ENCODE measurements around the gene FLT1.

Gene FLT1

GRCh38 chr13:28413999-28414398 lies 80.9 kb downstream of the FLT1 start:
- Histone ChIP-seq H3K36me3 (ENCODE audit: control insufficient read depth, insufficient read depth, low read length) (no peaks in the 10 kb centered on the region), H3K9me3 (ENCODE audit: control insufficient read depth, low read length) (no peaks in the 10 kb centered on the region), H3K4me1 (ENCODE audit: control insufficient read depth, insufficient read depth, low read length) (no peaks in the 10 kb centered on the region), H3K4me3 (ENCODE audit: insufficient read depth, low read depth, low read length) (no peak overlapping the region), H3K27ac (ENCODE audit: insufficient read depth, low read depth, low read length, poor library complexity, severe bottlenecking) (no peak overlapping the region), H3K27me3 (ENCODE audit: control insufficient read depth, insufficient read depth, low read length, poor library complexity, severe bottlenecking) (no peaks in the 10 kb centered on the region)
- 96 to 97% methylated on average over 4 of the region's 4 CpGs for WGBS, 2 experiments

GRCh38 chr13:28412981-28413380 lies 81.9 kb downstream of the FLT1 start:
- Histone ChIP-seq H3K27ac (ENCODE audit: insufficient read depth, low read depth, low read length, poor library complexity, severe bottlenecking) (no peak overlapping the region), H3K4me3 (ENCODE audit: insufficient read depth, low read depth, low read length) (no peak overlapping the region), H3K4me1 (ENCODE audit: control insufficient read depth, insufficient read depth, low read length) (no peaks in the 10 kb centered on the region), H3K27me3 (ENCODE audit: control insufficient read depth, insufficient read depth, low read length, poor library complexity, severe bottlenecking) (no peaks in the 10 kb centered on the region), H3K9me3 (ENCODE audit: control insufficient read depth, low read length) (no peaks in the 10 kb centered on the region), H3K36me3 (ENCODE audit: control insufficient read depth, insufficient read depth, low read length) (no peaks in the 10 kb centered on the region)
- 90 to 91% methylated on average over 8 of the region's 8 CpGs for WGBS, 2 experiments

GRCh38 chr13:28411831-28412353 lies 83.0 kb downstream of the FLT1 start:
- no peaks in the 10 kb centered on the region for H3K9me3 ChIP-seq (ENCODE audit: control insufficient read depth, low read length)
- no peaks in the 10 kb centered on the region for H3K27me3 ChIP-seq (ENCODE audit: control insufficient read depth, insufficient read depth, low read length, poor library complexity, severe bottlenecking)
- H3K4me1 ChIP-seq (ENCODE audit: control insufficient read depth, insufficient read depth, low read length) = no peaks in the 10 kb centered on the region
- 92 to 94% methylated on average over 5 of the region's 5 CpGs for WGBS, 2 experiments
- H3K36me3 ChIP-seq (ENCODE audit: control insufficient read depth, insufficient read depth, low read length) = no peaks in the 10 kb centered on the region
- no peak overlapping the region for H3K4me3 ChIP-seq (ENCODE audit: insufficient read depth, low read depth, low read length)
- no peak overlapping the region for H3K27ac ChIP-seq (ENCODE audit: insufficient read depth, low read depth, low read length, poor library complexity, severe bottlenecking)

- 80 to 90% methylated on average over 2 of the region's 2 CpGs for WGBS, 2 experiments
- H3K4me3 ChIP-seq (ENCODE audit: insufficient read depth, low read depth, low read length) = no peak overlapping the region
- no peaks in the 10 kb centered on the region for H3K36me3 ChIP-seq (ENCODE audit: control insufficient read depth, insufficient read depth, low read length)
- H3K4me1 ChIP-seq (ENCODE audit: control insufficient read depth, insufficient read depth, low read length) = no peaks in the 10 kb centered on the region
- H3K9me3 ChIP-seq (ENCODE audit: control insufficient read depth, low read length) = no peaks in the 10 kb centered on the region
- no peaks in the 10 kb centered on the region for H3K27me3 ChIP-seq (ENCODE audit: control insufficient read depth, insufficient read depth, low read length, poor library complexity, severe bottlenecking)
- no peak overlapping the region for H3K27ac ChIP-seq (ENCODE audit: insufficient read depth, low read depth, low read length, poor library complexity, severe bottlenecking)
Measured at GRCh38 chr13:28410096-28410495, 84.8 kb downstream of the FLT1 start.

- no peaks in the 10 kb centered on the region for H3K9me3 ChIP-seq (ENCODE audit: control insufficient read depth, low read length)
- no peaks in the 10 kb centered on the region for H3K4me1 ChIP-seq (ENCODE audit: control insufficient read depth, insufficient read depth, low read length)
- no peaks in the 10 kb centered on the region for H3K36me3 ChIP-seq (ENCODE audit: control insufficient read depth, insufficient read depth, low read length)
- H3K27me3 ChIP-seq (ENCODE audit: control insufficient read depth, insufficient read depth, low read length, poor library complexity, severe bottlenecking) = no peaks in the 10 kb centered on the region
- no peak overlapping the region for H3K4me3 ChIP-seq (ENCODE audit: insufficient read depth, low read depth, low read length)
- H3K27ac ChIP-seq (ENCODE audit: insufficient read depth, low read depth, low read length, poor library complexity, severe bottlenecking) = no peak overlapping the region
Measured at GRCh38 chr13:28409648-28410047, 85.3 kb downstream of the FLT1 start.

GRCh38 chr13:28408863-28409262 lies 86.1 kb downstream of the FLT1 start:
- Histone ChIP-seq H3K4me1 (ENCODE audit: control insufficient read depth, insufficient read depth, low read length) (no peaks in the 10 kb centered on the region), H3K27ac (ENCODE audit: insufficient read depth, low read depth, low read length, poor library complexity, severe bottlenecking) (no peak overlapping the region), H3K4me3 (ENCODE audit: insufficient read depth, low read depth, low read length) (no peak overlapping the region), H3K9me3 (ENCODE audit: control insufficient read depth, low read length) (no peaks in the 10 kb centered on the region), H3K36me3 (ENCODE audit: control insufficient read depth, insufficient read depth, low read length) (no peaks in the 10 kb centered on the region), H3K27me3 (ENCODE audit: control insufficient read depth, insufficient read depth, low read length, poor library complexity, severe bottlenecking) (no peaks in the 10 kb centered on the region)
- WGBS, 2 experiments = 100% methylated on average over 1 of the region's 1 CpG; no CpG with 5 or more reads in 1 of the 2 experiments

GRCh38 chr13:28408235-28408848 lies 86.6 kb downstream of the FLT1 start:
- Histone ChIP-seq H3K36me3 (ENCODE audit: control insufficient read depth, insufficient read depth, low read length) (no peaks in the 10 kb centered on the region), H3K9me3 (ENCODE audit: control insufficient read depth, low read length) (no peaks in the 10 kb centered on the region), H3K4me3 (ENCODE audit: insufficient read depth, low read depth, low read length) (no peak overlapping the region), H3K4me1 (ENCODE audit: control insufficient read depth, insufficient read depth, low read length) (no peaks in the 10 kb centered on the region), H3K27ac (ENCODE audit: insufficient read depth, low read depth, low read length, poor library complexity, severe bottlenecking) (no peak overlapping the region), H3K27me3 (ENCODE audit: control insufficient read depth, insufficient read depth, low read length, poor library complexity, severe bottlenecking) (no peaks in the 10 kb centered on the region)
- 83 to 85% methylated on average over 7 to 8 of the region's 8 CpGs for WGBS, 2 experiments

- H3K9me3 ChIP-seq (ENCODE audit: control insufficient read depth, low read length) = no peaks in the 10 kb centered on the region
- no peaks in the 10 kb centered on the region for H3K4me1 ChIP-seq (ENCODE audit: control insufficient read depth, insufficient read depth, low read length)
- H3K27me3 ChIP-seq (ENCODE audit: control insufficient read depth, insufficient read depth, low read length, poor library complexity, severe bottlenecking) = no peaks in the 10 kb centered on the region
- H3K27ac ChIP-seq (ENCODE audit: insufficient read depth, low read depth, low read length, poor library complexity, severe bottlenecking) = no peak overlapping the region
- no peaks in the 10 kb centered on the region for H3K36me3 ChIP-seq (ENCODE audit: control insufficient read depth, insufficient read depth, low read length)
- no peak overlapping the region for H3K4me3 ChIP-seq (ENCODE audit: insufficient read depth, low read depth, low read length)
- WGBS, 2 experiments = 83 to 84% methylated on average over 12 to 13 of the region's 13 CpGs
Measured at GRCh38 chr13:28406733-28407266, 88.1 kb downstream of the FLT1 start.

- no peak overlapping the region for H3K4me3 ChIP-seq (ENCODE audit: insufficient read depth, low read depth, low read length)
- WGBS, 2 experiments = 90 to 99% methylated on average over 5 of the region's 5 CpGs
- H3K27ac ChIP-seq (ENCODE audit: insufficient read depth, low read depth, low read length, poor library complexity, severe bottlenecking) = no peak overlapping the region
Measured at GRCh38 chr13:28402057-28402381, 92.9 kb downstream of the FLT1 start.

GRCh38 chr13:28401303-28402056 lies 93.4 kb downstream of the FLT1 start:
- Histone ChIP-seq H3K27ac (ENCODE audit: insufficient read depth, low read depth, low read length, poor library complexity, severe bottlenecking) (no peak overlapping the region), H3K4me1 (ENCODE audit: control insufficient read depth, insufficient read depth, low read length) (no peaks in the 10 kb centered on the region), H3K4me3 (ENCODE audit: insufficient read depth, low read depth, low read length) (no peak overlapping the region), H3K9me3 (ENCODE audit: control insufficient read depth, low read length) (no peaks in the 10 kb centered on the region), H3K36me3 (ENCODE audit: control insufficient read depth, insufficient read depth, low read length) (no peaks in the 10 kb centered on the region), H3K27me3 (ENCODE audit: control insufficient read depth, insufficient read depth, low read length, poor library complexity, severe bottlenecking) (no peaks in the 10 kb centered on the region)
- WGBS, 2 experiments = 93% methylated on average over 7 of the region's 7 CpGs

More at GRCh38 chr13:28402057-28402381, 92.9 kb downstream of the FLT1 start:
- Histone ChIP-seq H3K9me3 (ENCODE audit: control insufficient read depth, low read length) (no peaks in the 10 kb centered on the region), H3K36me3 (ENCODE audit: control insufficient read depth, insufficient read depth, low read length) (no peaks in the 10 kb centered on the region), H3K4me1 (ENCODE audit: control insufficient read depth, insufficient read depth, low read length) (no peaks in the 10 kb centered on the region), H3K27me3 (ENCODE audit: control insufficient read depth, insufficient read depth, low read length, poor library complexity, severe bottlenecking) (no peaks in the 10 kb centered on the region)

Measured in ectodermal cell (in vitro differentiated cells).